Activated T-helper 9 cell treated with anti-CD3 and anti-CD28 coated beads, Interleukin-2, amount 50 U/mL, for 16 hours (primary cell): ENCODE results near the gene MEGF11.

Experiments
- DNase-seq: peaks from one replicate; pipeline ENCODE4 v3.0.0-alpha.2; 2020; ENCODE audit warnings: low read depth

Gene MEGF11

DNA sequence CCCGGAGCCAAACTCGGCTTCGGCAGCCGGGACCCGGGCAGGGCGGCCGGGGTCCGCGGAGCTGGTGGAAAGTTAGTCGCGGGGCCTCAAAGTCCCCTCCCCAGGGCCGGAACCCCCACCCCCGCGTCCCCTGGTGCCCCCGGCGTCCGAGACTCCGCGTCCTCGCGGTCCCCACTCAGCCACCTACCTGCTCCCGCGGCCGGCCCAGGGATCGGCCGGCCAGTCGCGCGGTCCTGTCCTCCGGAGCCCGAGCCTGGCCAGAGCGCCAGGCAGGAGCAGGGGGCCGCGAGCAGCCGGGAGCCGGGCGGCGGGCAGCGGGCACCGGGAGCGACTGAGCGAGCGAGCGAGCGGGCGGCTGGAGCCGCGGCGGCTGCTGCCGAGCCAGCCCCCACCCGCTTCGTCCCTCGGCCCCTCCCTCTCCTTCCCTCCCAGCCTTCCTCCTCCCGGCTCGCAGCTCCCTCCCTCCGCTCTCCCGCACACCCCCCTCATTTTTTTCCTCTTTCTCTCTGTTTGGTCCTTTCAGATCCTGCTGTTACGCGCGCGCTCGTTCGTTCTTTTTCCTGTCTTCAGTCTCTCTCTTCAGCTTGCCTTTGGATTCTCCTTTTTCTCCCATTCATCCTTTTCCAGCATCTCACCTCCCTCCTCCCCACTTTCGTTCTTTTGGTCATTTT lies at the start of gene MEGF11:
Gene MEGF11 (minus strand): TSS at position 333 of the 671 bp plus-strand sequence. CDS start 125,347 bp downstream, outside the sequence.
- no peak for DNase-seq

DNA sequence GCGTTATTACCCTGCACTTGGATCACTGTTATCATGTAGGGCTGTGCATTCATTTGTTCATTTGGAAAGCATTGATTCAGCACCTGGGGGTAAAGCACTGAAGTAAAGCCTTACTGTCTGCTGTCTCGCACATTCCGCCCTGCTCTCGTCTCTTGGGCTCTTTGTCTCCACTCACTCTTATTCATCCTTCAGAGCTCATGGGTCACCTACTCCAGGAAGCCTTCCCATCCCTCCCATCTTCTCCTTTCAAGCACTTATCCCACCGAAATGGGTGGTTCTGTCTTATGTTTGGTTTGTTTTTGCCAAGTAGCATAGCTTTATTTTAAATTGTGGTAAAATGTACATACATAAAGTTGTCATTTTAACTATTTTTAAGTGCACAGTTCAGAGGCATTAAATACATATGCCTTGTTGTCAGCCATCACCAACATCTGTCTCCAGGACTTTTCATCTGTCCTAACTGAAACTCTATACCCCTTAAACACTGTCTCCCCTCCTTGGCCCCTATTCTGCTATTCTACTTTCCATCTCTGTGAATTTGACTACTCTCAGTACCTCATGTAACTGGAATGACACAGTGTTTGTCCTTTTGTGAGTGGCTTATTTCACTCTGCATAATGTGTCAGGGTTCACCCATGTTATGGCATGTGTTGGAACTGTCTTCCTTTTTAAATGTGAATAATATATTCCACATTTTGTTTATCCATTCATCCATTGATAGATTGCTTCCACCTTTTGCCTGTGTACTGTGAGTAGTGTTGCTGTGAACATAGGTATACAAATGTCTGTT lies 49.1 kb upstream of the MEGF11 start:
- no peak for DNase-seq

DNA sequence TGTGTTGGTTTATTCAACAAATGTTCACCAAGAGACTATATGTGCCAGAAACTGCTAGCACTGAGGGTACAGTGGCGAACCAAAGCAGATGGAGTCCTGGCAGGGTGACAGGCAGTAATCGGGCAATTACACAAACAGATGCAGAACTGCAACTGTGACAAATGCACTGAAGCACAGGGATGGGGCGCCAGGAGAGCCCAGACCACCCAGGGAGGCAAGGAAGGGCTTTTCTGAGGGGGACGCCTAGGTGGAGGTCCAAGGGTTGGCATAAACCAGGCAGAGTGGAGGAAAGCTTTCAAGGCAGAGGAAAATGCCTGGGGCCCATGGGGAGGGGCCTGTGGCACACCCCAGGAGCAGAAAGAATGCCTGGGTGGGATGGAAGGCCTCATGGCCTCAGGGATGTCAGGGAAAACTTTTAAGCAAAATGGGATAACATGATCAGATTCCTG lies 45.3 kb upstream of the MEGF11 start:
- no peak for DNase-seq

- DNase-seq, result no peak
These were observed 42.6 kb upstream of the MEGF11 start for GRCh38 chr15:66296186-66296585.

- no peak for DNase-seq
These were observed 41.3 kb upstream of the MEGF11 start for GRCh38 chr15:66294932-66295235.

DNA sequence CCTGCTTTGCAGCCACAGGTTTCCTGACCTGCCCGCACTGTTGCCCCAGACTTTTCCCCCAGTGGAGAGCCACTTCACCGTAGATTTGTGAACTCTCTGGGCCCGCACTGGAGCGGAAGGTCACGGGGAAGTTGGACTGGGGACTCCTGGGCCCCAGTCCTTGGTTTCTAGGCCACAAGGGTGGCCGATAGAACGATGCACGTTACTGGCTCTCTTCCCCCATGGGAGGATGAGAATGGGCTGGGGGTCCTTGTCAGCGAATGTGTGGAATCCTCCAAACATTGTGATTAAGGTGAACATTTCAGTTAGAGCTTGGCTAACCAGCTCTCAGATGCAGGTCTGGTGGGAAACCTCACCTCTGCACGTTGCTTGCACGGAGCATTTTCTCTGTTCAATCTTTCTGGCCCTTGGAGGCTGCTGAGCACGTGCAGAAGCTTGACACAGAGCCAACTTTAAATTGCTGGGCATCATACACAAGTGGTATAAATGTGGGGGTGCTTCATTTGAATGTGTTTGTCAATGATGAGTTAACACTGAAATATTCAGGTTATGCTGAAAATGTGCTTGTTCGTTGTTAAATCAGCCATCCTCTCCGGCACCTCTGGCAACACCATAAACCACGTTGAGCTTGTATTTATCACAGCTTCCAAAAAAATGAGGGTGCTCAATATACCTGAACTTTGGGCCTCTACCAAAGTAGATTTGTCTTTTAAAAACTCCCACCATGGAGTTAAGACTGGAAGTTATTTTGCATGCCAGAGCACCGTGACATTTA lies 40.8 kb upstream of the MEGF11 start:
- DNase-seq, result peak; percentile 1

DNA sequence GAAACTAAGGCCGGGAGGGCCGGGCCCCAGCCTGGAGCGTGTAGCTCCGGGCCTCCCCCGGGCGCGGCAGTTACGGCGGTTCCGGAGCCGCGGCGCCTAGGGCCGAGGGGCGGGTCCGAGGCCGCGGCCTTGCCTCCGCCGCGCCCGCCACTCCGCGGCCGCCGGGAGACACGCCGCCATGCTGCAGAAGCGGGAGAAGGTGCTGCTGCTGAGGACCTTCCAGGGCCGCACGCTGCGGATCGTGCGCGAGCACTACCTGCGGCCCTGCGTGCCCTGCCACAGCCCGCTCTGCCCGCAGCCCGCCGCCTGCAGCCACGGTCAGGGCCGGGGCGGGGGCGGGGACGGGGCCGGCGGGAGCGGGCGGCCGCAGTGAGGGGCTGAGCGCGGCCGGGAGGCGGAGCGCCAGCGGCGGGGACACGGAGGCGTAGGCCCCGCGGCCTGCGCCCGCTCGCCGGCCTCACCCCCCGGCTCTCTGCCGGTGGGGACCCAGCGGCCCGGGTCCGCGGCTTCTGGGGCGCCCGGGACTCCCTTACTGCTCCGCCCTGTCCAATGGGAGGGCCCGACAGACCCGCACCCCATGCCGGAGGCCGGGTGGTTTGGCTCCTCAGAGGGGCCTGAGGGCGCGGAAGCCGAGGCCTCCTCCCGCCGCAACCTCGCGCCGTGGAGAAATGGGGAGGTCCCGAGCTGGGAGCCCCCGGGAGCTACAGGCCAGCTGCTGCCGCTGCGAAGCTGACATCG lies 40.0 kb upstream of the MEGF11 start, which contains the start of gene DIS3L:
Gene DIS3L (plus strand): TSS at position 150 of the 738 bp plus-strand sequence. CDS start 29 bp downstream, at position 179.
- peak; percentile 47 for DNase-seq

DNA sequence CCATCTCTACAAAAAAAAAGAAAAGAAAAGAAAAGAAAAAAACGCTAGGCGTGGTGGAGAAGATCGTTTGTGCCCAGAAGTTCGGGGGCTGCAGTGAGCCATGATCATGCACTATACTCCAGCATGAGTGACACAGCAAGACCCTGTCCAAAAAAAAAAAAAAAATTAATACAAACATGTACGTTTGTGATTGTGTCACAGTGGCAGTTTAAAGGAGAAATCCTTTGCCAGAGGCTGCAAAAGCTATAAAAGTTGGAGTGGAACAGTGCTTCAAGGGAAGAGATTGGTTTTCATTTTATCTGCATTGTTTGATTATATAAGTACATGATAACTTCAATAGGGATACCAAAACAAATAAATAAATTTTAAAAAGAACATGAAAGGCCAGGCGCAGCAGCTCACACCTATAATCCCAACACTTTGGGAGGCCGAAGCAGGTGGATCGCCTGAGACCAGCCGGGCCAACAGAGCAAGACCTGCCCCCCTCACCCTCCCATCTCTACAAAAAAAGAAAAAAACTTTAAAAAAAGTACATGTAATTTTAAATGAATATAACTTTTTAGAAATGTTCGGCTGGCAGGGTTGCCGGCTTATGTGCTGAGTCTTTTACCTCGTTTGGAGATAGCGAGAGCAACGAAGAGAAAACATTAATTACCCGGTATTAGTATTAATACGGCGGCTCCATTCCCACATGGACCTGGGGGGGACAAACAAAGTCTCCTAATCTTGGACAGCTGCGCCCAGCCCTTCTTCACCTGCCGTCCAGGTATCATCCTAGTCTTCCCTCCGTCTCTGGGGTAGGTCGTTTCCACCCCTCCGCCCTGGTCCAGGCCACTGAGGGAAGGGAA lies 39.2 kb upstream of the MEGF11 start:
- DNase-seq, result no peak

DNA sequence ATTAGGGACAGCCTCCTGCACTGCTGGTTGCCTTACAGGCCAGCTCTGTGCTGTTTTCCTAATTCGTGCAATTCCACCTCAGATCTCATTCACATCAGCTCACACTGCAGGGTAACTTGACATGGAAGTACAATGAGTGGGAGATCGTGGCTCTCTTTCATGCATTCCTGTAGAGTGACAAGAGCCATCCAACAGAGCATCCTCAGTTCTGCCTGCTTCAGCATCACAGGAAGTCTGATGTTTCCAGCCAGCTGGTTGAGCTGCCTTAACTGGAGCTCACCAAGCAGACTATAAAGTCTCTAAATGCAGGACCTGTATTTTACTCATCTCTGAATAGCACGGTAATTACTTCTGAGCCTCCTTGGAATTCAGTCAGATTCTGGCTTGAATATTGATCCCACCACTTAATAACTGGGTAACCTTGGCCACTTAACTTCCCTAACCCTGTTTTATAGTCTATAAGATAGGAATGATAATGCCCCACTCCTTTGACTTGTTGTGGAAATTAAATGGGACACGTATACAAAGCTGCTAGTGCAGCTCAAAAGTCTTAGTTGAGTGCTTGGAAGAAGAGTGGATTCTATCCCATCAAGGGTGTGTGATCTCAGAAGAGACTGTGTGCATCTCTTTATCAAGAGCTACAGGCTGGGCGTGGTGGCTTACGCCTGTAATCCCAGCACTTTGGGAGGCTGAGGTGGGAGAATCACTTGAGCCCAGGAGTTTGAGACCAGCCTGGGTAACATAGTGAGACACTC lies 38.4 kb upstream of the MEGF11 start:
- DNase-seq, result no peak

DNA sequence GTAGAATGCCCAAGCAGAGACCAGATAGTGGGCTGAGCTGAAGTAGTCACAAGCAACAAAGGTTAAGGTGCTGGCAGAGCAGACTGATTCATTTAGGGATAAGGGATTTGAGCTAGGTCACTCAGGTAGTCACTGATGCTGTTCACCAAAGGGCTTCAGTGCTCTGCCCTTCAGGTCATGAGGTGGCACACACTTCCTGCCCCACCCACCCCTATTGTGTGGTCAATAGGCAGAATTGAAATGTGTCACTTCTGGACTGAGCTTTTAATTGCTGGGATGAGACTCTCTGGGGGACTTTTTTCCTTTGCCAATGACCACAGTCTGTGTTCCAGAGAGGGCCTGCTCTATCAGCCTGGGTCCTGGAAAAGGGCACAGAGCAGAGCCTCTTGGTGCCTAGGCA lies 37.0 kb upstream of the MEGF11 start:
- DNase-seq, result no peak

DNA sequence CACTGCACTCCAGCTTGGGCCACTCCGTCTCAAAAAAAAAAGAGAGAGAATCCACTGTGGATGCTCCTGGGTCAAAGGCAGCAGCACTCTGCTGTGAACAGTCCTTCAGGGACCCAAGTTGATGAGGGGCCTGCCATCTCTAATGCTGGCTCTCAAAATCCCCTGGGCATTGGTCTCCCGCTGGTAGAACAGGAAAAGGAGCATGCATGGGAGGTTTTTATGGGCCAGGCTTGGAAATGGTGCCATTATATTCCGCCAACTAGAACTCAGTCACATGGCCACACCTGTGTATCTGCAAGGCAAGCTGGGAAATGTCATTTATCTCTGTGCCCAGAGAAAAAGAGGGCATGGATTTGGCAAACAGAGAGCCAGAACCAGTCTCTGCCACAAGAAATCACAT lies 36.5 kb upstream of the MEGF11 start:
- DNase-seq, result no peak

DNA sequence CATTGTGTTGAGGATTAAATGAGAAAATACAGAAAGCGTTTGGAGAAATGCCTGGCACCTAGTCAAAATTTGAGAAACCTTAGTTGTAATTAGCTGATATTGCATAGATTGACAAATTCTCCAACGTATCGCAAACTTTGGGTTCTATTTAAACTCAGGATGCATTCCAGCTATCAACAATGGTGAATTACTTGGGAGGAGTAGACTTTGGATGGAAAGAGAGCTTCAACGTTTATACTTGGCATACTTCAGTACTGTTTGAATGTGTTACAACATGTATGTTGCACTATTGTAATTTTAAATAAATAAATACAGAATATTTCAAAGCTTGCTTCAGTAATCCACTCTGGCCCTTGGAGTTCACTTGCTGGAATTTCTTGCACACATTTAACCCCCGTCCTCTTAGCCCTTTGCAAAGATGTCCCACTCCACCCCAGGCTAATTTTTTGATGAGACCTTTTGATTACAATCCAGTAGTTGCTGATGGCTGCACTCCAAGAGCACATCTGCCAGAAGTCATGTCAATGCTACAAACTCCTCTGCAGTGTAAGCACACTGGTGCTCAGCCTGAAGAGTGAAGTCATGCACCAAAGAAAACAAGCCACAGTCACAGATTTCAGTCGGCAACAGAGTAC lies 35.1 kb upstream of the MEGF11 start:
- DNase-seq, result no peak

DNA sequence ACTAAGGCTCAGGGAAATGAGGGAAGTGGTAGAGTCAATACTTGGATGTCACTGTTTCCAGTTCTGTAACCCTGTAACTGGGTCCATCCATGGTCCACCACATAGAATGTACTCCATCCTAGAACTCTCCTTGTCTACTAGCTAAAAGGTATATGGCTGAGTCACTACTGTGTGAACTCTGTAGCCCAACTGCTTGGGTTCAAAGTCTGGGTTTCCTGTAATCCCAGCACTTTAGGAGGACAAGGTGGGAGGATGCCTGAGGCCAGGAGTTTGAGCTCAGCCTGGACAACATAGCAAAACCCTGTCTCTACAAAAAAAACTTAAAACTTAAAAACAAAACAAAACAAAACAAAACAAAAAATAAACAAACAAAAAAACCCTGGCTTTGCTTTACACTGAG lies 34.5 kb upstream of the MEGF11 start:
- no peak for DNase-seq

DNA sequence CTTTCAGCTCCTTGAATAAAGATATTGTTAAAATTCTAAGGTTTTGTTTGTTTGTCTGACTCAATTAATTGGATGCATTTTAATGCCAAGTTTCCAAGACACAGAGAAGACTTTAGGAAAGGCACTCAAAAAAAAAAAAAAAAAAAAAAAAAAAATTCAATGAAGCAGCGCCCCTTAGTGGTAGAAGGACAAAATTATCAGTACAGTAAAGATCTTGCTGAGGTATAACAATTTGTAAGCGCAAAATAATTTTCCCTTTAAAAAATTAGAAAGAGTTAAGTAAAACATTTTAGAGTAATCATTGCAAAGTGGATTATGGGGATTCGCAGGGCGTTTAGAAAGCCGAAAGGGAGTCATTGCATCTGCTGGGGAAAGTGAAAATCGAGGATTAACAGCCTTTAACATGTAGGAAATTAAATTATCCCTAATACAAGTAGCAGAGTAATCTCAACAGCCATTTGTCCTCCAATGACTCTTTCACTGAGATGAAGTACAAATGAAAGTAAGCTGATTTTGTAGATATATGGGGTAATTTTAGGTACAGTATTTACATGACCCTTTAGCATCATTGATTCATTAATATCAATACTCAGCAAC lies 34.0 kb upstream of the MEGF11 start:
- DNase-seq, result no peak

- DNase-seq, result no peak
These were observed 32.2 kb upstream of the MEGF11 start for GRCh38 chr15:66285533-66286280.

GRCh38 chr15:66284271-66284670 lies 30.7 kb upstream of the MEGF11 start:
- DNase-seq, result no peak

GRCh38 chr15:66278671-66279070 lies 25.1 kb upstream of the MEGF11 start:
- DNase-seq, result no peak

- DNase-seq, result no peak
These were observed 24.5 kb upstream of the MEGF11 start for GRCh38 chr15:66278056-66278455.

GRCh38 chr15:66276546-66276945 lies 23.0 kb upstream of the MEGF11 start:
- DNase-seq, result no peak
